GM23338 (cell line): Measurements from ENCODE around the gene FAM216A. TPM values are rescaled to one million over a fixed set of nuclear protein-coding genes. Genes with fewer than 3 reads are reported as not detected.

ENCODE experiments used
- ATAC-seq: fragments of 200-7000 bp; cut with Tn5 transposase; 3 replicates; pipeline ENCODE4 v1.9.1; 2020
- DNase-seq: peaks from one replicate; pipeline ENCODE4 v3.0.0-alpha.2; 2015; ENCODE audit warnings: low spot score
- H2AFZ ChIP-seq: fragments of 200-600 bp; sonication (generic); 2 replicates; pipeline ENCODE4 v1.8.0; 2016; ENCODE audit warnings: antibody characterized with exemption, mild to moderate bottlenecking, moderate library complexity
- H3F3A ChIP-seq: fragments of 200-600 bp; sonication (generic); replicated peaks from 2 replicates; pipeline ENCODE4 v1.8.0; 2017; ENCODE audit warnings: antibody characterized with exemption, mixed run types, low read depth
- H3K27ac ChIP-seq: fragments of 200-600 bp; sonication (generic); 2 replicates; pipeline ENCODE4 v1.6.1; 2016; ENCODE audit warnings: low read depth
- H3K27me3 ChIP-seq: fragments of 200-600 bp; sonication (generic); 2 replicates; pipeline ENCODE4 v1.8.0; 2016; ENCODE audit warnings: mild to moderate bottlenecking, mixed run types, moderate library complexity; ENCODE audit not compliant: insufficient read depth
- H3K36me3 ChIP-seq: fragments of 200-600 bp; sonication (generic); 2 replicates; pipeline ENCODE4 v1.8.0; 2016; ENCODE audit warnings: mild to moderate bottlenecking; ENCODE audit not compliant: insufficient read depth
- H3K4me1 ChIP-seq: fragments of 200-600 bp; sonication (generic); 2 replicates; pipeline ENCODE4 v1.8.0; 2016; ENCODE audit warnings: mild to moderate bottlenecking, moderate library complexity; ENCODE audit not compliant: insufficient read depth
- H3K4me2 ChIP-seq: fragments of 200-600 bp; sonication (generic); 2 replicates; pipeline ENCODE4 v1.7.1; 2017; ENCODE audit warnings: mixed run types
- H3K4me3 ChIP-seq: fragments of 200-600 bp; sonication (generic); 2 replicates; pipeline ENCODE4 v1.6.1; 2016; ENCODE audit warnings: mixed run types
- H3K79me2 ChIP-seq: fragments of 200-600 bp; sonication (generic); replicated peaks from 2 replicates; pipeline ENCODE4 v1.8.0; 2017; ENCODE audit warnings: mild to moderate bottlenecking; ENCODE audit not compliant: insufficient read depth
- H3K9me2 ChIP-seq: fragments of 200-600 bp; sonication (generic); 2 replicates; pipeline ENCODE4 v1.8.0; 2017; ENCODE audit not compliant: insufficient read depth
- H4K20me1 ChIP-seq: fragments of 200-600 bp; sonication (generic); replicated peaks from 2 replicates; pipeline ENCODE4 v1.8.0; 2017; ENCODE audit warnings: mild to moderate bottlenecking; ENCODE audit not compliant: insufficient read depth
- H3K27ac Mint-ChIP-seq: 2 replicates; pipeline ENCODE4 v1.8.0; 2020; ENCODE audit warnings: inconsistent platforms, mild to moderate bottlenecking, moderate library complexity, mixed read lengths
- H3K27me3 Mint-ChIP-seq: 3 replicates; pipeline ENCODE4 v1.8.0; 2022; ENCODE audit warnings: low read depth, mild to moderate bottlenecking, moderate library complexity, mixed read lengths, inconsistent platforms; ENCODE audit not compliant: insufficient read depth, poor library complexity
- H3K36me3 Mint-ChIP-seq: 3 replicates; pipeline ENCODE4 v1.8.0; 2021; ENCODE audit warnings: low read depth, mild to moderate bottlenecking, inconsistent platforms, moderate library complexity, mixed read lengths
- H3K4me1 Mint-ChIP-seq: 3 replicates; pipeline ENCODE4 v1.8.0; 2020; ENCODE audit warnings: mild to moderate bottlenecking, inconsistent platforms, mixed read lengths
- H3K4me3 Mint-ChIP-seq: 3 replicates; pipeline ENCODE4 v1.8.0; 2021; ENCODE audit warnings: moderate library complexity, mild to moderate bottlenecking, inconsistent platforms, mixed read lengths
- H3K9me3 Mint-ChIP-seq: 3 replicates; pipeline ENCODE4 v1.8.0; 2020; ENCODE audit warnings: moderate library complexity, mild to moderate bottlenecking, inconsistent platforms, mixed read lengths
- CREB1 ChIP-seq: fragments of 250-450 bp; sonication (Bioruptor Pico); IDR thresholded peaks from 2 replicates; pipeline ENCODE4 v1.5.0; 2020; ENCODE audit warnings: low read depth, mild to moderate bottlenecking, moderate library complexity
- CTCF ChIP-seq, 2 experiments: fragments of 200-600 bp in 1 of 2; sonication (generic) in 1 of 2; conservative IDR thresholded peaks; 2 replicates each; pipeline versions ENCODE4 v1.5.1 to v1.6.1; 2016 to 2017; ENCODE audit warnings: antibody characterized with exemption in 2 of 2, low read depth in 2 of 2, mild to moderate bottlenecking in 2 of 2, moderate library complexity in 1 of 2
- EZH2 ChIP-seq: fragments of 200-600 bp; sonication (generic); IDR thresholded peaks from one replicate; pipeline ENCODE4 v1.8.0; 2017; ENCODE audit warnings: antibody characterized with exemption, mild to moderate bottlenecking, low read depth; ENCODE audit not compliant: unreplicated experiment
- EZH2phosphoT487 ChIP-seq: fragments of 200-600 bp; sonication (generic); IDR thresholded peaks from one replicate; pipeline ENCODE4 v1.8.1; 2018; ENCODE audit warnings: antibody characterized with exemption; ENCODE audit not compliant: unreplicated experiment
- JUNB ChIP-seq: IDR thresholded peaks from one replicate; pipeline ENCODE4 v1.6.1; 2016; ENCODE audit warnings: antibody characterized with exemption; ENCODE audit not compliant: unreplicated experiment
- NANOG ChIP-seq: IDR thresholded peaks from 2 replicates; pipeline ENCODE4 v1.6.1; 2016; ENCODE audit warnings: antibody characterized with exemption, borderline replicate concordance
- POLR2AphosphoS5 ChIP-seq: IDR thresholded peaks from 2 replicates; pipeline ENCODE4 v1.6.1; 2016; ENCODE audit warnings: antibody characterized with exemption, low read depth
- STAT1 ChIP-seq: IDR thresholded peaks from one replicate; pipeline ENCODE4 v1.6.1; 2016; ENCODE audit warnings: antibody characterized with exemption; ENCODE audit not compliant: unreplicated experiment
- ZNF114 ChIP-seq: fragments of 250-450 bp; sonication (Bioruptor Pico); IDR thresholded peaks from 2 replicates; pipeline ENCODE4 v1.5.0; 2020; ENCODE audit warnings: mild to moderate bottlenecking, moderate library complexity
- ZNF331 ChIP-seq: fragments of 250-450 bp; sonication (Bioruptor Pico); IDR thresholded peaks from 2 replicates; pipeline ENCODE4 v1.5.0; 2020; ENCODE audit warnings: low read depth, mild to moderate bottlenecking, moderate library complexity
- polyA plus RNA-seq: library from polyadenylated mRNA; unstranded; fragments of >200 nt; fragmentation: Nextera tagmentation; extraction: Ambion mirVana; gene quantifications from 2 replicates; pipeline ENCODE4 v1.2.1, GENCODE V29; 2016
- total RNA-seq: library from RNA; depleted of rRNA; stranded (reverse); fragments of >200 nt; shearing (Covaris generic); gene quantifications from 2 replicates; pipeline ENCODE4 v1.2.3, GENCODE V29; 2014
- TF ChIP-seq, protein P1 (sequence below): IDR thresholded peaks from 2 replicates; pipeline ENCODE4 v1.6.1; 2016; ENCODE audit warnings: antibody characterized with exemption
- TF ChIP-seq, protein P2 (sequence below): fragments of 250-450 bp; sonication (Bioruptor Pico); IDR thresholded peaks from 2 replicates; pipeline ENCODE4 v1.5.0; 2020; ENCODE audit warnings: mild to moderate bottlenecking, moderate library complexity
- TF ChIP-seq, protein P3 (sequence below): IDR thresholded peaks from one replicate; pipeline ENCODE4 v1.6.1; 2018; ENCODE audit warnings: antibody characterized with exemption; ENCODE audit not compliant: unreplicated experiment

The FAM216A gene
- total and polyA plus RNA-seq, 2 experiments from 2014 or later = 27.1 to 53.0 TPM

DNA sequence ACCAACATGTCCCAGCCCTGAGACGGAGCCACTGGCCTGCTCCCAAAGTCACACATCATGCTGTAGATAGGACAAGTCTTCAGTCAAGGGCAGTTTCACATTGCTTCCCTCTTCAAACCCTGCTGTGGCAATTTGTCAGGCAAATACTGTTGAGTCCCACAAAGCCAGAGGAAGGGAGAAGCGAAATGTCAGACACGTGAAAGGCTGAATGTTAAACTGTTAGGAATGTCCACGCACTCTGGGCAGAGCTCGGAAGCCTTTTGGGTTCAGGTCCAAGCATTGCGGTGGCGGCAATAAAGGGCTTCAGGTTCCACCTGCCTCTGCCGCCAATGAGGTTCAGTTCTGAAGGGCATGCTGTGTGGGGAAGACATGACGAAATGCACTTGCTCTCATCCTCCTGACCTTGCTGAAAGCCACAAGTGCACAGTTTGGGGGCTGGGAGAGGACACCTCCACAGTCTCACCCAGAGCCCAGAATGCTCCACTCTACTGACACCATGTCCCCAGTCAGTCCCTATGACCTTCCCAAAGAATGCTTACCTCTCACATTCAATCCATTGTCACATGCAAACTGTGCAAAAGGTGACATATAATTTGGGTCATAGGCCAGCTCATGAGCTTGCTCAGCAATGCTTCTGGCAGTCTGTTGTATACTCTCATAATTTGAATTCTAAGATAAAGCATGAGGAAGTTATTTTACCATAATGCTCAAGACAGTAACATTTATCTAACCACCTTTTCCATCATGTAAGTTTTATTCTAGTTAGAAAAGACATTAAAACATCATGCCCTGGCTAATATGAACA is 69.2 kb downstream of the FAM216A start:
- no peaks in the 10 kb centered on the region for H3K27me3 ChIP-seq
- Mint-ChIP-seq H3K27me3 (no peaks in the 10 kb centered on the region), H3K4me1 (peaks cover 7% of the 10 kb centered on the region; the same call in 2 of the 3 replicates), H3K9me3 (no peaks in the 10 kb centered on the region), H3K27ac (no peak overlapping the region), H3K36me3 (peaks cover 22% of the 10 kb centered on the region), H3K4me3 (no peak overlapping the region)
- no peak overlapping the region for H3K4me3 ChIP-seq
- no peak overlapping the region for H3K4me2 ChIP-seq
- TF ChIP-seq POLR2AphosphoS5 (no peak), JUNB (no peak), ZNF114 (CRISPR knock-in tag) (no peak), ZNF331 (CRISPR knock-in tag) (no peak), EZH2phosphoT487 (no peak), STAT1 (no peak), EZH2 (no peak), CREB1 (no peak), CTCF (conservative IDR thresholded peaks at IDR 0.05; ENCODE audit: low read depth in 2 of 2) (no peak), NANOG (no peak)
- TF ChIP-seq, protein P1, sequence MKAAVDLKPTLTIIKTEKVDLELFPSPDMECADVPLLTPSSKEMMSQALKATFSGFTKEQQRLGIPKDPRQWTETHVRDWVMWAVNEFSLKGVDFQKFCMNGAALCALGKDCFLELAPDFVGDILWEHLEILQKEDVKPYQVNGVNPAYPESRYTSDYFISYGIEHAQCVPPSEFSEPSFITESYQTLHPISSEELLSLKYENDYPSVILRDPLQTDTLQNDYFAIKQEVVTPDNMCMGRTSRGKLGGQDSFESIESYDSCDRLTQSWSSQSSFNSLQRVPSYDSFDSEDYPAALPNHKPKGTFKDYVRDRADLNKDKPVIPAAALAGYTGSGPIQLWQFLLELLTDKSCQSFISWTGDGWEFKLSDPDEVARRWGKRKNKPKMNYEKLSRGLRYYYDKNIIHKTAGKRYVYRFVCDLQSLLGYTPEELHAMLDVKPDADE = no peak
- TF ChIP-seq, protein P2, sequence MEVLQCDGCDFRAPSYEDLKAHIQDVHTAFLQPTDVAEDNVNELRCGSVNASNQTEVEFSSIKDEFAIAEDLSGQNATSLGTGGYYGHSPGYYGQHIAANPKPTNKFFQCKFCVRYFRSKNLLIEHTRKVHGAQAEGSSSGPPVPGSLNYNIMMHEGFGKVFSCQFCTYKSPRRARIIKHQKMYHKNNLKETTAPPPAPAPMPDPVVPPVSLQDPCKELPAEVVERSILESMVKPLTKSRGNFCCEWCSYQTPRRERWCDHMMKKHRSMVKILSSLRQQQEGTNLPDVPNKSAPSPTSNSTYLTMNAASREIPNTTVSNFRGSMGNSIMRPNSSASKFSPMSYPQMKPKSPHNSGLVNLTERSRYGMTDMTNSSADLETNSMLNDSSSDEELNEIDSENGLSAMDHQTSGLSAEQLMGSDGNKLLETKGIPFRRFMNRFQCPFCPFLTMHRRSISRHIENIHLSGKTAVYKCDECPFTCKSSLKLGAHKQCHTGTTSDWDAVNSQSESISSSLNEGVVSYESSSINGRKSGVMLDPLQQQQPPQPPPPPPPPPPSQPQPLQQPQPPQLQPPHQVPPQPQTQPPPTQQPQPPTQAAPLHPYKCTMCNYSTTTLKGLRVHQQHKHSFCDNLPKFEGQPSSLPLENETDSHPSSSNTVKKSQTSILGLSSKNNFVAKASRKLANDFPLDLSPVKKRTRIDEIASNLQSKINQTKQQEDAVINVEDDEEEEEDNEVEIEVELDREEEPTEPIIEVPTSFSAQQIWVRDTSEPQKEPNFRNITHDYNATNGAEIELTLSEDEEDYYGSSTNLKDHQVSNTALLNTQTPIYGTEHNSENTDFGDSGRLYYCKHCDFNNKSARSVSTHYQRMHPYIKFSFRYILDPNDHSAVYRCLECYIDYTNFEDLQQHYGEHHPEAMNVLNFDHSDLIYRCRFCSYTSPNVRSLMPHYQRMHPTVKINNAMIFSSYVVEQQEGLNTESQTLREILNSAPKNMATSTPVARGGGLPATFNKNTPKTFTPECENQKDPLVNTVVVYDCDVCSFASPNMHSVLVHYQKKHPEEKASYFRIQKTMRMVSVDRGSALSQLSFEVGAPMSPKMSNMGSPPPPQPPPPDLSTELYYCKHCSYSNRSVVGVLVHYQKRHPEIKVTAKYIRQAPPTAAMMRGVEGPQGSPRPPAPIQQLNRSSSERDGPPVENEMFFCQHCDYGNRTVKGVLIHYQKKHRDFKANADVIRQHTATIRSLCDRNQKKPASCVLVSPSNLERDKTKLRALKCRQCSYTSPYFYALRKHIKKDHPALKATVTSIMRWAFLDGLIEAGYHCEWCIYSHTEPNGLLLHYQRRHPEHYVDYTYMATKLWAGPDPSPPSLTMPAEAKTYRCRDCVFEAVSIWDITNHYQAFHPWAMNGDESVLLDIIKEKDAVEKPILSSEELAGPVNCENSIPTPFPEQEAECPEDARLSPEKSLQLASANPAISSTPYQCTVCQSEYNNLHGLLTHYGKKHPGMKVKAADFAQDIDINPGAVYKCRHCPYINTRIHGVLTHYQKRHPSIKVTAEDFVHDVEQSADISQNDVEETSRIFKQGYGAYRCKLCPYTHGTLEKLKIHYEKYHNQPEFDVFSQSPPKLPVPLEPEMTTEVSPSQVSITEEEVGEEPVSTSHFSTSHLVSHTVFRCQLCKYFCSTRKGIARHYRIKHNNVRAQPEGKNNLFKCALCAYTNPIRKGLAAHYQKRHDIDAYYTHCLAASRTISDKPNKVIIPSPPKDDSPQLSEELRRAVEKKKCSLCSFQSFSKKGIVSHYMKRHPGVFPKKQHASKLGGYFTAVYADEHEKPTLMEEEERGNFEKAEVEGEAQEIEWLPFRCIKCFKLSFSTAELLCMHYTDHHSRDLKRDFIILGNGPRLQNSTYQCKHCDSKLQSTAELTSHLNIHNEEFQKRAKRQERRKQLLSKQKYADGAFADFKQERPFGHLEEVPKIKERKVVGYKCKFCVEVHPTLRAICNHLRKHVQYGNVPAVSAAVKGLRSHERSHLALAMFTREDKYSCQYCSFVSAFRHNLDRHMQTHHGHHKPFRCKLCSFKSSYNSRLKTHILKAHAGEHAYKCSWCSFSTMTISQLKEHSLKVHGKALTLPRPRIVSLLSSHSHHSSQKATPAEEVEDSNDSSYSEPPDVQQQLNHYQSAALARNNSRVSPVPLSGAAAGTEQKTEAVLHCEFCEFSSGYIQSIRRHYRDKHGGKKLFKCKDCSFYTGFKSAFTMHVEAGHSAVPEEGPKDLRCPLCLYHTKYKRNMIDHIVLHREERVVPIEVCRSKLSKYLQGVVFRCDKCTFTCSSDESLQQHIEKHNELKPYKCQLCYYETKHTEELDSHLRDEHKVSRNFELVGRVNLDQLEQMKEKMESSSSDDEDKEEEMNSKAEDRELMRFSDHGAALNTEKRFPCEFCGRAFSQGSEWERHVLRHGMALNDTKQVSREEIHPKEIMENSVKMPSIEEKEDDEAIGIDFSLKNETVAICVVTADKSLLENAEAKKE (CRISPR knock-in tag) = no peak
- TF ChIP-seq, protein P3, sequence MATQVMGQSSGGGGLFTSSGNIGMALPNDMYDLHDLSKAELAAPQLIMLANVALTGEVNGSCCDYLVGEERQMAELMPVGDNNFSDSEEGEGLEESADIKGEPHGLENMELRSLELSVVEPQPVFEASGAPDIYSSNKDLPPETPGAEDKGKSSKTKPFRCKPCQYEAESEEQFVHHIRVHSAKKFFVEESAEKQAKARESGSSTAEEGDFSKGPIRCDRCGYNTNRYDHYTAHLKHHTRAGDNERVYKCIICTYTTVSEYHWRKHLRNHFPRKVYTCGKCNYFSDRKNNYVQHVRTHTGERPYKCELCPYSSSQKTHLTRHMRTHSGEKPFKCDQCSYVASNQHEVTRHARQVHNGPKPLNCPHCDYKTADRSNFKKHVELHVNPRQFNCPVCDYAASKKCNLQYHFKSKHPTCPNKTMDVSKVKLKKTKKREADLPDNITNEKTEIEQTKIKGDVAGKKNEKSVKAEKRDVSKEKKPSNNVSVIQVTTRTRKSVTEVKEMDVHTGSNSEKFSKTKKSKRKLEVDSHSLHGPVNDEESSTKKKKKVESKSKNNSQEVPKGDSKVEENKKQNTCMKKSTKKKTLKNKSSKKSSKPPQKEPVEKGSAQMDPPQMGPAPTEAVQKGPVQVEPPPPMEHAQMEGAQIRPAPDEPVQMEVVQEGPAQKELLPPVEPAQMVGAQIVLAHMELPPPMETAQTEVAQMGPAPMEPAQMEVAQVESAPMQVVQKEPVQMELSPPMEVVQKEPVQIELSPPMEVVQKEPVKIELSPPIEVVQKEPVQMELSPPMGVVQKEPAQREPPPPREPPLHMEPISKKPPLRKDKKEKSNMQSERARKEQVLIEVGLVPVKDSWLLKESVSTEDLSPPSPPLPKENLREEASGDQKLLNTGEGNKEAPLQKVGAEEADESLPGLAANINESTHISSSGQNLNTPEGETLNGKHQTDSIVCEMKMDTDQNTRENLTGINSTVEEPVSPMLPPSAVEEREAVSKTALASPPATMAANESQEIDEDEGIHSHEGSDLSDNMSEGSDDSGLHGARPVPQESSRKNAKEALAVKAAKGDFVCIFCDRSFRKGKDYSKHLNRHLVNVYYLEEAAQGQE = no peak
- no peak overlapping the region for H3K27ac ChIP-seq
- ATAC-seq = no peak
- no peak for DNase-seq
- H3K36me3 ChIP-seq = peaks cover 19% of the 10 kb centered on the region
- H3K79me2 ChIP-seq = 0 out of 2 replicates have a peak, but pooled peaks cover 4% of the 10 kb centered on the region
- H3K4me1 ChIP-seq = no peaks in the 10 kb centered on the region
- no peaks in the 10 kb centered on the region for H3K9me2 ChIP-seq
- H2AFZ ChIP-seq = no peak overlapping the region
- H3F3A ChIP-seq = no peaks in the 10 kb centered on the region
- H4K20me1 ChIP-seq = peaks cover 10% of the 10 kb centered on the region
